ENCODE measurements around the gene POLR2B. TPM values are rescaled to one million over a fixed set of nuclear protein-coding genes. Genes with fewer than 3 reads are reported as not detected.
"Not testable (repeated sequence)": the region's sequence is repeated elsewhere in the genome, so short reads cannot be mapped to it uniquely, and the experiment has no call there.

The POLR2B gene
- total RNA-seq, 1 experiment from 2014 or later = 187 TPM

GRCh38 chr4:57048590-57049304, 70.1 kb downstream of the POLR2B start:
- Histone ChIP-seq H3K9me3 (replicated peaks) (no peaks in the 10 kb centered on the region), H3K4me1 (replicated peaks) (peaks cover 56% of the 10 kb centered on the region), H3K4me3 (no peak overlapping the region), H3K36me3 (peaks cover 42% of the 10 kb centered on the region), H3K27ac (peak overlapping the region; percentile 50), H3K27me3 (replicated peaks) (no peaks in the 10 kb centered on the region)
- peak in 1 of 2 experiments; percentile 40 for DNase-seq (ENCODE audit: low read depth in 1 of 2, low spot score in 2 of 2)

GRCh38 chr4:57051095-57051494, 72.4 kb downstream of the POLR2B start:
- Histone ChIP-seq H3K4me1 (replicated peaks) (peaks cover 32% of the 10 kb centered on the region), H3K27ac (no peak overlapping the region), H3K27me3 (replicated peaks) (no peaks in the 10 kb centered on the region), H3K4me3 (no peak overlapping the region), H3K36me3 (peaks cover 53% of the 10 kb centered on the region), H3K9me3 (replicated peaks) (no peaks in the 10 kb centered on the region)
- DNase-seq (ENCODE audit: low read depth in 1 of 2, low spot score in 2 of 2) = no peak

GRCh38 chr4:57051524-57051923, 72.8 kb downstream of the POLR2B start:
- no peak overlapping the region for H3K27ac ChIP-seq
- DNase-seq (ENCODE audit: low read depth in 1 of 2, low spot score in 2 of 2) = no peak
- H3K4me3 ChIP-seq = no peak overlapping the region
- H3K9me3 ChIP-seq (replicated peaks) = no peaks in the 10 kb centered on the region
- peaks cover 28% of the 10 kb centered on the region for H3K4me1 ChIP-seq (replicated peaks)
- peaks cover 57% of the 10 kb centered on the region for H3K36me3 ChIP-seq
- no peaks in the 10 kb centered on the region for H3K27me3 ChIP-seq (replicated peaks)

- no peaks in the 10 kb centered on the region for H3K9me3 ChIP-seq (replicated peaks)
- no peak overlapping the region for H3K27ac ChIP-seq
- no peak overlapping the region for H3K4me3 ChIP-seq
- H3K4me1 ChIP-seq (replicated peaks) = peaks cover 14% of the 10 kb centered on the region
- H3K27me3 ChIP-seq (replicated peaks) = no peaks in the 10 kb centered on the region
- DNase-seq (ENCODE audit: low read depth in 1 of 2, low spot score in 2 of 2) = no peak
- H3K36me3 ChIP-seq = peaks cover 63% of the 10 kb centered on the region
Measured at GRCh38 chr4:57053508-57053907, 74.8 kb downstream of the POLR2B start.

- no peaks in the 10 kb centered on the region for H3K27me3 ChIP-seq (replicated peaks)
- no peaks in the 10 kb centered on the region for H3K9me3 ChIP-seq (replicated peaks)
- H3K27ac ChIP-seq = no peak overlapping the region
- H3K36me3 ChIP-seq = peaks cover 59% of the 10 kb centered on the region
- no peak for DNase-seq (ENCODE audit: low read depth in 1 of 2, low spot score in 2 of 2)
- H3K4me1 ChIP-seq (replicated peaks) = peaks cover 11% of the 10 kb centered on the region
- H3K4me3 ChIP-seq = no peak overlapping the region
Measured at GRCh38 chr4:57055886-57056285, 77.2 kb downstream of the POLR2B start.

GRCh38 chr4:57059890-57060716, 81.4 kb downstream of the POLR2B start:
- H3K27ac ChIP-seq = no peak overlapping the region
- no peak for DNase-seq (ENCODE audit: low read depth in 1 of 2, low spot score in 2 of 2)

GRCh38 chr4:57060717-57061067, 82.0 kb downstream of the POLR2B start:
- Histone ChIP-seq H3K4me1 (replicated peaks) (peaks cover 57% of the 10 kb centered on the region), H3K36me3 (peaks cover 41% of the 10 kb centered on the region)
- H3K27me3 ChIP-seq (replicated peaks); H3K4me3 ChIP-seq; DNase-seq (ENCODE audit: low read depth in 1 of 2, low spot score in 2 of 2); H3K9me3 ChIP-seq (replicated peaks); H3K27ac ChIP-seq: not testable (repeated sequence)

More at GRCh38 chr4:57059890-57060716, 81.4 kb downstream of the POLR2B start:
- Histone ChIP-seq H3K27me3 (replicated peaks) (no peaks in the 10 kb centered on the region), H3K4me3 (no peak overlapping the region), H3K36me3 (peaks cover 46% of the 10 kb centered on the region), H3K4me1 (replicated peaks) (peaks cover 53% of the 10 kb centered on the region), H3K9me3 (replicated peaks) (no peaks in the 10 kb centered on the region)

- no peaks in the 10 kb centered on the region for H3K9me3 ChIP-seq (replicated peaks)
- peaks cover 34% of the 10 kb centered on the region for H3K36me3 ChIP-seq
- H3K4me1 ChIP-seq (replicated peaks) = peaks cover 64% of the 10 kb centered on the region
- peak in 1 of 2 experiments; percentile 56 for DNase-seq (ENCODE audit: low read depth in 1 of 2, low spot score in 2 of 2)
- H3K4me3 ChIP-seq = no peak overlapping the region
- H3K27me3 ChIP-seq (replicated peaks) = no peaks in the 10 kb centered on the region
- H3K27ac ChIP-seq = peak overlapping the region; percentile 58
Measured at GRCh38 chr4:57061395-57061794, 82.7 kb downstream of the POLR2B start.

- peaks cover 29% of the 10 kb centered on the region for H3K36me3 ChIP-seq
- DNase-seq (ENCODE audit: low read depth in 1 of 2, low spot score in 2 of 2) = no peak
- no peak overlapping the region for H3K4me3 ChIP-seq
- H3K9me3 ChIP-seq (replicated peaks) = no peaks in the 10 kb centered on the region
- H3K27ac ChIP-seq = peak overlapping the region; percentile 16; the same call in 1 of the 2 replicates
- H3K4me1 ChIP-seq (replicated peaks) = peaks cover 79% of the 10 kb centered on the region
- no peaks in the 10 kb centered on the region for H3K27me3 ChIP-seq (replicated peaks)
Measured at GRCh38 chr4:57063518-57063917, 84.8 kb downstream of the POLR2B start.

GRCh38 chr4:57064120-57064519, 85.4 kb downstream of the POLR2B start:
- no peak for DNase-seq (ENCODE audit: low read depth in 1 of 2, low spot score in 2 of 2)
- H3K9me3 ChIP-seq (replicated peaks) = no peaks in the 10 kb centered on the region
- no peak overlapping the region for H3K4me3 ChIP-seq
- H3K36me3 ChIP-seq = peaks cover 26% of the 10 kb centered on the region
- H3K4me1 ChIP-seq (replicated peaks) = peaks cover 85% of the 10 kb centered on the region
- H3K27me3 ChIP-seq (replicated peaks) = no peaks in the 10 kb centered on the region
- H3K27ac ChIP-seq = peak overlapping the region; percentile 75

GRCh38 chr4:57064811-57065711, 86.4 kb downstream of the POLR2B start:
- H3K9me3 ChIP-seq (replicated peaks) = no peaks in the 10 kb centered on the region
- H3K27ac ChIP-seq = peak overlapping the region; percentile 75
- H3K27me3 ChIP-seq (replicated peaks) = no peaks in the 10 kb centered on the region
- no peak overlapping the region for H3K4me3 ChIP-seq
- H3K36me3 ChIP-seq = peaks cover 20% of the 10 kb centered on the region
- peaks cover 91% of the 10 kb centered on the region for H3K4me1 ChIP-seq (replicated peaks)
- DNase-seq (ENCODE audit: low read depth in 1 of 2, low spot score in 2 of 2) = peak; percentile 96 to 98

GRCh38 chr4:57065730-57066482, 87.2 kb downstream of the POLR2B start:
- H3K9me3 ChIP-seq (replicated peaks) = no peaks in the 10 kb centered on the region
- peaks cover 90% of the 10 kb centered on the region for H3K4me1 ChIP-seq (replicated peaks)
- peaks cover 24% of the 10 kb centered on the region for H3K36me3 ChIP-seq
- H3K27ac ChIP-seq = peak overlapping the region; percentile 75
- H3K27me3 ChIP-seq (replicated peaks) = no peaks in the 10 kb centered on the region
- no peak overlapping the region for H3K4me3 ChIP-seq
- peak; percentile 56 to 65 for DNase-seq (ENCODE audit: low read depth in 1 of 2, low spot score in 2 of 2)
